ENCODE results near the gene YY1. TPM values are rescaled to one million over a fixed set of nuclear protein-coding genes. Genes with fewer than 3 reads are reported as not detected.

Gene YY1
- total and polyA plus RNA-seq, 2 experiments from 2014 or later = 88.2 to 128 TPM

GRCh38 chr14:100268591-100269207 is 29.8 kb downstream of the YY1 start:
- no peak overlapping the region for H3K27ac ChIP-seq (ENCODE audit: low read depth)
- TF ChIP-seq REST (IDR thresholded peaks at IDR 0.05; ENCODE audit: unreplicated experiment) (no peak), CTCF (conservative IDR thresholded peaks at IDR 0.05; ENCODE audit: low read depth in 2 of 2) (no peak), ZNF462 (CRISPR knock-in tag; IDR thresholded peaks at IDR 0.05) (no peak), EZH2phosphoT487 (IDR thresholded peaks at IDR 0.05; ENCODE audit: unreplicated experiment) (no peak), ZNF114 (CRISPR knock-in tag; IDR thresholded peaks at IDR 0.05) (no peak), STAT1 (IDR thresholded peaks at IDR 0.05; ENCODE audit: unreplicated experiment) (no peak), EZH2 (IDR thresholded peaks at IDR 0.05; ENCODE audit: low read depth, unreplicated experiment) (no peak), POLR2AphosphoS5 (IDR thresholded peaks at IDR 0.05; ENCODE audit: low read depth) (no peak)
- H3K27me3 ChIP-seq (ENCODE audit: insufficient read depth) = no peaks in the 10 kb centered on the region
- ATAC-seq (no peak), DNase-seq (ENCODE audit: low spot score) (no peak)
- peaks cover 28% of the 10 kb centered on the region for H3K4me1 ChIP-seq (ENCODE audit: insufficient read depth)
- Mint-ChIP-seq H3K36me3 (ENCODE audit: low read depth) (peaks cover 29% of the 10 kb centered on the region), H3K27me3 (ENCODE audit: insufficient read depth, low read depth, poor library complexity) (peaks cover 2% of the 10 kb centered on the region), H3K4me1 (peaks cover 38% of the 10 kb centered on the region), H3K27ac (no peak overlapping the region), H3K9me3 (no peaks in the 10 kb centered on the region), H3K4me3 (no peak overlapping the region)
- H3K36me3 ChIP-seq (ENCODE audit: insufficient read depth) = no peaks in the 10 kb centered on the region; the same call in none of the 2 replicates
- H4K20me1 ChIP-seq (replicated peaks; ENCODE audit: insufficient read depth) = peaks cover 84% of the 10 kb centered on the region
- peaks cover 98% of the 10 kb centered on the region for H3K79me2 ChIP-seq (replicated peaks; ENCODE audit: insufficient read depth)
- no peak overlapping the region for H3K4me2 ChIP-seq
- H3K9me2 ChIP-seq (ENCODE audit: insufficient read depth) = no peaks in the 10 kb centered on the region
- no peak overlapping the region for H3K4me3 ChIP-seq
- no peak overlapping the region for H2AFZ ChIP-seq
- H3F3A ChIP-seq (replicated peaks; ENCODE audit: low read depth) = 0 out of 2 replicates have a peak, but pooled peaks cover 11% of the 10 kb centered on the region
